Measurements from ENCODE around the gene CACNA1G.

GRCh38 chr17:50517011-50517410 lies 43.5 kb upstream of the CACNA1G start:
- TF ChIP-seq CTCF (IDR thresholded peaks at IDR 0.05; ENCODE audit: low read depth, low read length, missing input control) (no peak), TAF1 (conservative IDR thresholded peaks at IDR 0.05) (no peak), SP1 (IDR thresholded peaks at IDR 0.05) (no peak), REST (IDR thresholded peaks at IDR 0.05) (no peak), YY1 (IDR thresholded peaks at IDR 0.05) (no peak)

All from liver (tissue), 3 donors.